GM13976 (cell line): ENCODE results near the gene PARVA.

Source experiments
- DNase-seq: peaks from one replicate; pipeline ENCODE4 v3.0.0; 2012; ENCODE audit warnings: low spot score
- in situ Hi-C: fragments of 300-500 bp; cut with MboI; formaldehyde crosslinking; loops from one replicate; pipeline ENCODE4 v1.12.0; 2022; ENCODE audit warnings: low sequenced_read_pairs, mixed read lengths, inconsistent platforms; ENCODE audit not compliant: unreplicated experiment
- TF ChIP-seq, protein P1 (sequence below): IDR thresholded peaks from 2 replicates; pipeline ENCODE4 v1.5.1; 2012; ENCODE audit warnings: borderline replicate concordance, mild to moderate bottlenecking; ENCODE audit not compliant: insufficient read depth; ENCODE audit errors: extremely low read depth, missing control alignments, control extremely low read depth

The PARVA gene

DNA sequence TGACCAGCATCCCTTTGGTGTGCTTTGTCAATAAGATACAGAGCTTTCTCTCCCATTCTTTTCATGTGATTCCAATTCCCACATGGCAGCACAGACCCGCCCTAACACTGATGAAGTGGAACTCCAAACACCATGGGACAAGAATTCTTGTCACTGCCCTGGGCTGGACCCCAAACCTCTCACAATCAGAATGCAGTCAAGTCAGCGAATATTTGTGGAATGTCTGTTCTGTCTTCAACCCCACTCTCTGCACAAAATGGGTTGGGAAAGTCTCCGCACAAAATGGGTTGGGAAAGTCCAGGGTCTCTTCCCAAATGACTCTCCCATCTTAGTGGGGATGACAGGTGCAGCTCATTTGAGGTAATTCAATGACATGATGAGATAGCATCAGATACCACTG, 157.9 kb downstream of the PARVA start:
- in situ Hi-C loops, result no loop called here
- TF ChIP-seq, protein P1, sequence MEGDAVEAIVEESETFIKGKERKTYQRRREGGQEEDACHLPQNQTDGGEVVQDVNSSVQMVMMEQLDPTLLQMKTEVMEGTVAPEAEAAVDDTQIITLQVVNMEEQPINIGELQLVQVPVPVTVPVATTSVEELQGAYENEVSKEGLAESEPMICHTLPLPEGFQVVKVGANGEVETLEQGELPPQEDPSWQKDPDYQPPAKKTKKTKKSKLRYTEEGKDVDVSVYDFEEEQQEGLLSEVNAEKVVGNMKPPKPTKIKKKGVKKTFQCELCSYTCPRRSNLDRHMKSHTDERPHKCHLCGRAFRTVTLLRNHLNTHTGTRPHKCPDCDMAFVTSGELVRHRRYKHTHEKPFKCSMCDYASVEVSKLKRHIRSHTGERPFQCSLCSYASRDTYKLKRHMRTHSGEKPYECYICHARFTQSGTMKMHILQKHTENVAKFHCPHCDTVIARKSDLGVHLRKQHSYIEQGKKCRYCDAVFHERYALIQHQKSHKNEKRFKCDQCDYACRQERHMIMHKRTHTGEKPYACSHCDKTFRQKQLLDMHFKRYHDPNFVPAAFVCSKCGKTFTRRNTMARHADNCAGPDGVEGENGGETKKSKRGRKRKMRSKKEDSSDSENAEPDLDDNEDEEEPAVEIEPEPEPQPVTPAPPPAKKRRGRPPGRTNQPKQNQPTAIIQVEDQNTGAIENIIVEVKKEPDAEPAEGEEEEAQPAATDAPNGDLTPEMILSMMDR, result no peak
- DNase-seq, result no peak

DNA sequence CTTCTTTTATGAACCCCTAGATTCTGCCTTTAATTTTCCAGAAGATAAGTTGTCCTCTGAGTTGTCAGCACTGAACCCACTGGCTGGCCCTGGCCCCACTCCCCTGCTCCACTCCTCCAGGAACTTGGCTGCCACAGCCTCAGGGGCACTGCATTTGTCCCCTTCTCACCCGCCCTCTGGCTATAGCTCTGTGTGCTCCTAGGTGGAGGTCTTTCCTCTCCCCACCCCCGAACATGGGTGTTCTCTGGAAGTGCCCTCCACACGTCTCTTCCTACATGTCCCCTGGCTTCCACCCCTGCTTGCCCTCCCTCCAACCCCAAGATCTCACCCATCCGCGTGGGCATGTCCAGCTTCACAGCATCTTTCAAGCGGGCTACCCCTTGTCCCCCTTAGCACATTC, 159.2 kb downstream of the PARVA start:
- TF ChIP-seq, protein P1, result no peak
- no peak for DNase-seq
- in situ Hi-C loops, result no loop called here

DNA sequence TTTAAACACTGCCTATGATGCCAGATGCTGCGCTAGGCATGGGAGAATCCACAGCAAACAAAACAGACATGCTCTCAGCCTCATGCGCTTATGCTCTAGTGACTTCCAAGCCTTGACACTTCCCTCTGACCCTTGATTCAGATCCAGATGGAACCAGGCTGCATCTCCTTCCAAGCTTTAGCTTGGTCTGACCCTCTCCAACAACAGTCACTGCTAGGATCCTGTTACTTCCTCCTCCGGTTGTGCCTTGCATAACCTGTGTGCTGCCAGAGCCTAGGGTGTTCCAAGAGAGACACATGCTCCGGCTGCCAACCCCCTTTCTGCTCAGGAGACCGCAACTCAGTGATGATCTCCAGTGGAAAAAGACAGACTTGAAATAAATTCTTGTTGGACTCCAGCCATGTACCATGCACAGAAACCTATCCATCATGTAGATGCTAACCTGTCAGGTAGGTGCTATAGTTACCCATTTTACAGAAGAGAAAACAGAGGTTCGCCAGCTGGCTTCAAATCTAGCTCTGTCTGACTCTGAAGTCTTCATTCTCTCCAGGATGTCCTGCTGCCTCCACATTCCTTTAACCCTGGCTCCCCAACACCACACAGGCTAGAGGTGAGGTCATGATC, 160.5 kb downstream of the PARVA start:
- in situ Hi-C loops, result no loop called here
- DNase-seq, result no peak
- TF ChIP-seq, protein P1, result no peak

DNA sequence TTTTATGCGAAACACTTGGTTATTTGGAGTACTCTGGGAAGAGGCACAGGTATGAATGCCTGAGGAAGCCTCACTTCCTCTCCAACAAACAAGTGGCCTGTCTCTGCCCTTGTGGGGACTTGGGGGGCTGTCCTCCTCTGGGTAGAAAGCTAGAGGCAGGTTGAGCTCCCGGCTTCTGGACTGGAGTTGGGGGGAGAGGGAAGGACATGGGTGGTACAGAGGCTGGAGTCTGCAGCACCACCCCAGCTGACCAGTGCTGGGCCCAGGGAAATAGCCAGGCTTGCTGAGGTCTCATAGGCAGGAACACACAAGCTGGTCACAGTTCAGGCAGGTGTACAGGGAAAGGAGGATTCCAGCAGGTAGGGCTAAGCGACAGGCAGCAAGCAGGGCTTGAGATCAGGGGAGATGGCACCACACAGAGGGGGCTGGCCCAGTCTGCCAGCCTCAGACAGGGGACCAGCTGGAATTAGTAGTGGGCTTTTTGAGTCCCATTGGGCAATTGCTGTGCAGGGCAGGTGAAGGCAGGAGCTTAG, 161.6 kb downstream of the PARVA start:
- DNase-seq, result no peak
- in situ Hi-C loops, result no loop called here
- TF ChIP-seq, protein P1, result no peak

DNA sequence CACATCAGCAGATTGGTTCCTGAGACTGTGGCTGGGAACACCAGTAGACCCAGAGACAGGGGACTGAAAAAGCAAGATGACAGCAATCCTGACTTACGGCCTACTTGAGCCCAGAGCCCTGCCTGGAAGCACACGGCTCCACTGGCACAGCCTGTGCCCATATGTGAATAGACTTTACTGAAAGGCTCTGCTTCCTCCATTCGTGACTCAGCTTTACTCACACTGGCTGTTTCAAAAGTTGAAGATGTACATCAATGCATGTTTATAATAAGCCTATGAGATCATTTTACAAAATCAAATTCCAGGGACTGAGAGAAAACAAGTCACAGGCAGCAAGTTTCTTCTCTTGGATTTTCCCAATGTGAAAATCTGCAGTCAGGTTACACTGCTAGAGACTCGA, 162.2 kb downstream of the PARVA start:
- no peak for DNase-seq
- TF ChIP-seq, protein P1, result no peak
- in situ Hi-C loops, result no loop called here

DNA sequence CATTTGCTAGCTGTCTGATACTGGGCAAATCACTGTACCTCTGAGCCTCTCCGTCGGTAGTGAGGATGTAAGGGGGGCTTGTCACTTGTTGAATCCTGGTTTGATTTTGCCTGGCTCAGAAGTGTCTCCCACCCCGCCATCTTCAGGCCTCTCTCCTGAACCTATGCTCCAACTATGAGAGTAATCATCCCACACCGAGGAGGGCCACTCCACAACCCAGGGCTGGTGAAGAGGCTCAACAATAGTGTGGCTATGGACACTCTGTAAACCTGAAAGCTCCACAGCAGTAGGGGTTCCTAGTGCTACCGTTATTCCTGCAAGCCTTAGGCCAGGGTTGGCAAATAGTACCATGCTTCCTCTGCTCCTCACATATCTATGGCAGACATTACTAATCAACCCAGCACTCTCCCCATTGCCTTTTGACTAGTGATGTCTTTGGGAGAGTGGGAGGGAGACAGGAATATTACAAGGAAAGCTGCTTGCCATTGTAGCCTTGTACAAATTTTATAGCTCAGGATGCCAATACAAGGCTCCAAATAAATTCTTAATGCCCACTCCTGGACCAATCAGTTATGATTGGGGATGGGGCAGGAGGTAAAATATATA, 162.8 kb downstream of the PARVA start:
- in situ Hi-C loops, result no loop called here
- DNase-seq, result no peak
- TF ChIP-seq, protein P1, result no peak
